Subcutaneous adipose tissue (tissue), 4 donors: ENCODE data around the gene CDK17. TPM values are rescaled to one million over a fixed set of nuclear protein-coding genes. Genes with fewer than 3 reads are reported as not detected.

Experiments used
- total RNA-seq, 4 donors: library from RNA; depleted of rRNA; stranded (reverse); fragments of >200 nt; gene quantifications; one replicate each; pipeline ENCODE4 v1.1.0, GENCODE V29; 2016
- TF ChIP-seq, protein P1 (sequence below): fragments of 450-650 bp; IDR thresholded peaks from one replicate; pipeline ENCODE4 v1.5.1; 2016; ENCODE audit warnings: low read depth, mild to moderate bottlenecking, control low read depth, antibody characterized with exemption, moderate library complexity

The CDK17 gene
- total RNA-seq, 4 donors from 2014 or later: 54.7 to 83.5 (median 63.2) TPM

DNA sequence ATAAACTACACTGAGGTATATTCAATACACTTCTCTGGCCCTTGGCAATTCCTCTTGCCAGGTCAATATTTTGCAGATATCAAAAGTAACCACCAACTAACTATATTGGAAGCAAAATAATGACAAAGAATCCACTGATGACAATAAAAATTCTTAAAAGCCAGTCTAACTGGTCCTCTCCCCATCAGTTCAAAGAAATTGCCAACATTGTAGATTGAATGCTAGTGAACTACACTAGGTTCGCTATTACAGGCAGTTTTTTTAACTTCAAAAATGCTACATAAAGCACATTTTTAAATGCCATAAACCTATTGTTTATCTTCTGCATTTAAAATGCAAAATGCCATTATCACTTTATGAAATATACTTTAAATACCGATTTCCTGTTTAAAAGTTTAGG, 4.0 kb downstream of the CDK17 start:
- TF ChIP-seq, protein P1, sequence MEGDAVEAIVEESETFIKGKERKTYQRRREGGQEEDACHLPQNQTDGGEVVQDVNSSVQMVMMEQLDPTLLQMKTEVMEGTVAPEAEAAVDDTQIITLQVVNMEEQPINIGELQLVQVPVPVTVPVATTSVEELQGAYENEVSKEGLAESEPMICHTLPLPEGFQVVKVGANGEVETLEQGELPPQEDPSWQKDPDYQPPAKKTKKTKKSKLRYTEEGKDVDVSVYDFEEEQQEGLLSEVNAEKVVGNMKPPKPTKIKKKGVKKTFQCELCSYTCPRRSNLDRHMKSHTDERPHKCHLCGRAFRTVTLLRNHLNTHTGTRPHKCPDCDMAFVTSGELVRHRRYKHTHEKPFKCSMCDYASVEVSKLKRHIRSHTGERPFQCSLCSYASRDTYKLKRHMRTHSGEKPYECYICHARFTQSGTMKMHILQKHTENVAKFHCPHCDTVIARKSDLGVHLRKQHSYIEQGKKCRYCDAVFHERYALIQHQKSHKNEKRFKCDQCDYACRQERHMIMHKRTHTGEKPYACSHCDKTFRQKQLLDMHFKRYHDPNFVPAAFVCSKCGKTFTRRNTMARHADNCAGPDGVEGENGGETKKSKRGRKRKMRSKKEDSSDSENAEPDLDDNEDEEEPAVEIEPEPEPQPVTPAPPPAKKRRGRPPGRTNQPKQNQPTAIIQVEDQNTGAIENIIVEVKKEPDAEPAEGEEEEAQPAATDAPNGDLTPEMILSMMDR: no peak

DNA sequence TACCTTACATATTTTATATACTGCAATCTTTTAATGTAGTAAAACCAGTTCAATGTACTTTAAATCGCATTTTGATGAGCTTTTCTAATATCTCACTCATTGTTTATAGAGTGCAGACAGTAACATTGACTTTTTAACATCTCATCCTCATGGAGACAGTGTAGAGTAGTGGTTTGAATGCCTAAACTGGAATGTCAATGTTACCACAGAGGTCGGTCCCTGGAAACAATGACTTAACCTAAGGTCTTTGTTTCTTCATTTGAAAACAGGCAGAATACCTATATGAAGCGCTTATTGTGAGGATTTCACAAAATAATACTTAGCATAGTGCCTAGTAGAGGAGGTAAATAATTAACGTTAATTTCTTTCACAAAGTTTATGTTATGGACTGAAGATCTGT, 5.0 kb downstream of the CDK17 start:
- TF ChIP-seq, protein P1: no peak

DNA sequence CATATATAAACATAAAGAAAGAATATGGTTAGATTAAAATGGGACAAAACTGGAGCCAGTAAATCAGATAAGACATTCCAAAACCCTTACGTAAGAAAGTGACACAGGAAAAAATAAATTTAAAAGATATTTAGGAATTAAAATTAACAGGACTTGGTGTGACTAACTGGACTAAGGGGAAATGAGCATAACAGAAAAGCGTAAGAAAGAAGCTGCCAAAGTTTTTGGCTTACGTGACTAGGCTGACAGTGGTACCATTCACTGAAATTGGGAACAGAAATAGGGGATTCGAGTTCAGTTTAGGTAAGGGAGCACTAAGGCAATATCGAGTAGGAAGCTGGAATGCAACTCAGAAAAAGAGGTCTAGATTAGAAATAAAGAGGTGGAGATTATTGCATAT, 7.8 kb downstream of the CDK17 start:
- TF ChIP-seq, protein P1: no peak

DNA sequence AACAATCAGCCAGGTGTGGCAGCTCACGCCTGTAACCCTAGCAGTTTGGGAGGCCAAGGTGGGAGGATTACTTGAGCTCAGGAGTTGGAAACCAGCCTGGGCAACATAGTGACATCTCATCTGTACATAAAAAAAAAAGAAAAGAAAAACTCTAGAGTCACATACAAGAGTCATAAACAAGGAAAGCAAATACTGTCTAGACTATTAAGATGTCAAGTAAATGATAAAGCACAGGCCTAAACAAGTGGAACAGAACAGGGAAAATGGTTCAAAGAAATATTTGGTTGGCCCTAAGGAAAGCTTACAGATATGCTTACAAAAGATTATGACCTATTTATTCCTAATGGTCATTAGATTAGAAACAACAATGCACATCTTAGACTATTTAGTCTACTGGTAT, 12.3 kb downstream of the CDK17 start:
- TF ChIP-seq, protein P1: no peak

DNA sequence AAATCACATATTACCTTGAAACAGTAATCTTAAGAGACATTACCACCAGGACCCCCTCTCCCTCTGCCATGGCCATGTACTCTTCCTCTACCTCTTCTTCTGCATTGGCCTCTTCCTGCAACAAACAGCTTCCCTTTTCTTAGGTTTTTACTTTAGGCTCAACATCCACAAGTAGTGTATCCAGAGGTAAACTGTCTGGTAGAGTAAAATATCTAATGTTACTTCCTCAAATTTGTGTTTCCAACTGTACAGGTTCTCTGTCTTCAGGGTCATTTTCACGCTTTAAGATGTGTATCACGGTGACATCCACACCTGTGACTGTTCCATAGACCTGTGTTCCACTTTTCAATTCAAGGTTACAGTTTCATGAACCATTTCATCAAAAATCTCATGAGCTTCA, 13.4 kb downstream of the CDK17 start:
- TF ChIP-seq, protein P1: no peak

DNA sequence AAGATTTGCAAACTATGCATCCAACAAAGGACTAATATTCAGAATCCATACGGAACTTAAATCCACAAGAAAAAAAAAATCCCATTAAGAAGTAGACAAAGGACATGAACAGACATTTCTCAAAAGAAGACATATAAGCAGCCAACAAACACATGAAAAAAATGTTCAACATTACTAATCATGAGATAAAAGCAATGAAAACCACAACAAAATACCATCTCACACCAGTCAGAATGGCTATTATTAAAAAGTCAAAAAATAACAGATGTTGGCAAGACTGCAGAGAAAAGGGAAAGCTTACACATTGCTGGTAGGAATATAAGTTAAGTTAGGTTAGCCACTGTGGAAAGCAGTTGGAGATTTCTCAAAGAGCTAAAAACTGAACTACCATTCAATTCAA, 16.2 kb downstream of the CDK17 start:
- TF ChIP-seq, protein P1: no peak

DNA sequence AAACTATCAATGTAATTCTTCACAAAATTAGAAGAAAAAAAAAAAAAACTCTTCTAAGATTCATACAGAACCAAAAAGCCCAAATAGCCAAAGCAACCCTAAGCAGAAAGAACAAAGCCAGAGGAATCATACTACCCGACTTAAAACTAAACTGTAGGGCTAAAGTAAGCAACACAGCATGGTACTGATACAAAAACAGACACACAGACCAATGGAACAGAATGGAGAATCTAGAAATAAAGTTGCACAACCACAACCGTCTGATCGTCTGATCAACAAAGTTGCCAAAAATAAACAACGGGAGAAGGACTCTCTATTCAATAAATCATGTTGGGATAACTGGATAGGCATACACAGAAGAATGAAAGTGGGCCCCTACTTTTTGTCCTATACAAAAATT, 16.9 kb downstream of the CDK17 start:
- TF ChIP-seq, protein P1: no peak

DNA sequence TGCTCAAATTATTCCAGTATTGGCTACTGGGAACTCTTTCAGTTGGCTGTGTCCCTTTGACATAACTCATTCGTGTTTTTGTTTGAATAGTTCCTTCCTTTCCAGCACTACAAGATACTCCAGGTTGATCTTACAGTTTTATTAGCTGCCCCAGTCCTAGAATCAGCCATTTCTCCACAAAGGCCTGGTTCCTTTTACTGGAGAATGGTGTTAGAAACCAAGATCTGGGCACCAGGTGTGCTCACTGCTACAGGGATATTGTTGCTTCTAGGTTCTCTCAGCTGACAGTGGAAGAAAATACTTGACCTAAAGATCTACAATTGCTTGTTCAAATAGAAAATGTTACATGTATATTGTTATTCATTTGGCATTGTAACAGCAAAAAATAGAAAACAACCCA, 21.9 kb downstream of the CDK17 start:
- TF ChIP-seq, protein P1: no peak
